ENCODE results near the gene CYTH3. TPM values are rescaled to one million over a fixed set of nuclear protein-coding genes. Genes with fewer than 3 reads are reported as not detected.

CYTH3 gene
- polyA plus RNA-seq, 1 donor (not counting 4 experiments of a cell fraction or from before 2014, with no cell fraction given): 28.4 TPM

DNA sequence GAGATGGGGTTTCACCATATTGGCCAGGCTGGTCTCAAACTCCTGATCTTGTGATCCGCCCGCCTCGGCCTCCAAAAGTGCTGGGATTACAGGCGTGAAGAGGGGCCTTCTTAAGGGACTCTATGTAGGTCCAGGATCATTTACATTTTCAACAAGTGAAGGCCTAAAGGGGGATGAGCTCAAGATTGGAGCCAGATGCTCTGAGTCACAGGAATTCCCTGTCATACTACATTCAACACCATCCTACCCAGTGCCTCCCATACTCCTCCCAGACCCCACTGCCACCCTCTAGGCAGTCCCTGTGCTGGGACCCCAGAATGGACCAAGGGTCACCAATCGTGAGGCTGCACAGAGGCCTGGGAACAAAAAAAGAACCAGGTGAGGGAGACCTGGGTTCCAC is 29.9 kb downstream of the CYTH3 start:
- no peaks in the 10 kb centered on the region for H3K9me3 ChIP-seq (ENCODE audit: control insufficient read depth, low read depth, low read length)
- peaks cover 2% of the 10 kb centered on the region for H4K20me1 ChIP-seq (ENCODE audit: control insufficient read depth, extremely low read depth, insufficient read depth, low read length)
- H3K4me1 ChIP-seq (ENCODE audit: control insufficient read depth, extremely low read depth, insufficient read depth, low read length): peaks cover 3% of the 10 kb centered on the region
- no peak overlapping the region for H3K27ac ChIP-seq (ENCODE audit: control insufficient read depth, insufficient read depth, low read length)
- no peaks in the 10 kb centered on the region for H3K27me3 ChIP-seq (ENCODE audit: control insufficient read depth, extremely low read depth, insufficient read depth, low read length)
- dilution Hi-C loops (cut with MboI; ENCODE audit: extremely low pct_ligation_motif_present, low sequenced_read_pairs): no loop called here
- H3K9ac ChIP-seq (ENCODE audit: control insufficient read depth, extremely low read depth, insufficient read depth, low read length): no peak overlapping the region
- TF ChIP-seq, protein P1, sequence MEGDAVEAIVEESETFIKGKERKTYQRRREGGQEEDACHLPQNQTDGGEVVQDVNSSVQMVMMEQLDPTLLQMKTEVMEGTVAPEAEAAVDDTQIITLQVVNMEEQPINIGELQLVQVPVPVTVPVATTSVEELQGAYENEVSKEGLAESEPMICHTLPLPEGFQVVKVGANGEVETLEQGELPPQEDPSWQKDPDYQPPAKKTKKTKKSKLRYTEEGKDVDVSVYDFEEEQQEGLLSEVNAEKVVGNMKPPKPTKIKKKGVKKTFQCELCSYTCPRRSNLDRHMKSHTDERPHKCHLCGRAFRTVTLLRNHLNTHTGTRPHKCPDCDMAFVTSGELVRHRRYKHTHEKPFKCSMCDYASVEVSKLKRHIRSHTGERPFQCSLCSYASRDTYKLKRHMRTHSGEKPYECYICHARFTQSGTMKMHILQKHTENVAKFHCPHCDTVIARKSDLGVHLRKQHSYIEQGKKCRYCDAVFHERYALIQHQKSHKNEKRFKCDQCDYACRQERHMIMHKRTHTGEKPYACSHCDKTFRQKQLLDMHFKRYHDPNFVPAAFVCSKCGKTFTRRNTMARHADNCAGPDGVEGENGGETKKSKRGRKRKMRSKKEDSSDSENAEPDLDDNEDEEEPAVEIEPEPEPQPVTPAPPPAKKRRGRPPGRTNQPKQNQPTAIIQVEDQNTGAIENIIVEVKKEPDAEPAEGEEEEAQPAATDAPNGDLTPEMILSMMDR (optimal IDR thresholded peaks at IDR 0.05 in 1 of 3, IDR thresholded peaks at IDR 0.05 in 1 of 3, conservative IDR thresholded peaks at IDR 0.05 in 1 of 3; ENCODE audit: extremely low read depth in 1 of 3, insufficient read depth in 2 of 3, low read length in 3 of 3): no peak
- TF ChIP-seq EZH2 (IDR thresholded peaks at IDR 0.05; ENCODE audit: low read length): no peak
- FAIRE-seq: no peak
- DNase-seq (ENCODE audit: low read depth, low spot score): no peak
- H2AFZ ChIP-seq (ENCODE audit: control insufficient read depth, low read length): no peak overlapping the region
- no peak overlapping the region for H3K4me2 ChIP-seq (ENCODE audit: control insufficient read depth, extremely low read depth, insufficient read depth, low read depth, low read length)
- H3K9me1 ChIP-seq (ENCODE audit: control insufficient read depth, extremely low read depth, insufficient read depth, low read length): peaks cover 2% of the 10 kb centered on the region
- H3K4me3 ChIP-seq (ENCODE audit: control insufficient read depth in 2 of 3, extremely low read depth in 1 of 3, insufficient read depth in 2 of 3, low read depth in 1 of 3, low read length in 3 of 3): no peak overlapping the region
- H3K36me3 ChIP-seq (ENCODE audit: control insufficient read depth in 2 of 2, extremely low read depth in 1 of 2, insufficient read depth in 2 of 2, low read length in 2 of 2): no peaks in the 10 kb centered on the region
- peaks cover 74% of the 10 kb centered on the region for H3K79me2 ChIP-seq (ENCODE audit: control insufficient read depth, insufficient read depth, low read length)

DNA sequence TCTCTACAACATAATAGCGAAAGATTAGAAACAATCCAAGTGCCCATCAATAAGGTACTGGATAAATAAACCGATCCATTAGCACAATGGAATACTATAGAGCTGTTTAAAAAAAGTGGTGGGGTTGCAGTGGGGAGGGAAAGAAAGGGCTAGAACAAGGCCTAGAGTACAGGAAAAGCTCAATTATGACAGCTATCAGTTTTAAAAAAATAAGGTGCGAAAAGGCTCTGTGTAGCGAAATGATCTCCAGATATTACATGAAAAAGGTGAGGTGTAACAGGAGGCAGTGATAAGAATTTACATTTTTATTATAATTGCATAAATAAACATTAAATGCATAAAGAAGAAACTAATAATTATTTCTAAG is 30.8 kb downstream of the CYTH3 start:
- no peak for DNase-seq (ENCODE audit: low read depth, low spot score)
- H3K9me3 ChIP-seq (ENCODE audit: control insufficient read depth, low read depth, low read length): no peaks in the 10 kb centered on the region
- peaks cover 2% of the 10 kb centered on the region for H3K9me1 ChIP-seq (ENCODE audit: control insufficient read depth, extremely low read depth, insufficient read depth, low read length)
- dilution Hi-C loops (cut with MboI; ENCODE audit: extremely low pct_ligation_motif_present, low sequenced_read_pairs): no loop called here
- peaks cover 3% of the 10 kb centered on the region for H3K4me1 ChIP-seq (ENCODE audit: control insufficient read depth, extremely low read depth, insufficient read depth, low read length)
- H3K36me3 ChIP-seq (ENCODE audit: control insufficient read depth in 2 of 2, extremely low read depth in 1 of 2, insufficient read depth in 2 of 2, low read length in 2 of 2): no peaks in the 10 kb centered on the region
- H3K27me3 ChIP-seq (ENCODE audit: control insufficient read depth, extremely low read depth, insufficient read depth, low read length): no peaks in the 10 kb centered on the region
- no peak overlapping the region for H3K4me3 ChIP-seq (ENCODE audit: control insufficient read depth in 2 of 3, extremely low read depth in 1 of 3, insufficient read depth in 2 of 3, low read depth in 1 of 3, low read length in 3 of 3)
- TF ChIP-seq, protein P1 (optimal IDR thresholded peaks at IDR 0.05 in 1 of 3, IDR thresholded peaks at IDR 0.05 in 1 of 3, conservative IDR thresholded peaks at IDR 0.05 in 1 of 3; ENCODE audit: extremely low read depth in 1 of 3, insufficient read depth in 2 of 3, low read length in 3 of 3): no peak
- TF ChIP-seq EZH2 (IDR thresholded peaks at IDR 0.05; ENCODE audit: low read length): no peak
- no peak overlapping the region for H2AFZ ChIP-seq (ENCODE audit: control insufficient read depth, low read length)
- H3K27ac ChIP-seq (ENCODE audit: control insufficient read depth, insufficient read depth, low read length): no peak overlapping the region
- H4K20me1 ChIP-seq (ENCODE audit: control insufficient read depth, extremely low read depth, insufficient read depth, low read length): peaks cover 2% of the 10 kb centered on the region
- no peak for FAIRE-seq
- H3K79me2 ChIP-seq (ENCODE audit: control insufficient read depth, insufficient read depth, low read length): peaks cover 75% of the 10 kb centered on the region
- H3K9ac ChIP-seq (ENCODE audit: control insufficient read depth, extremely low read depth, insufficient read depth, low read length): no peak overlapping the region
- no peak overlapping the region for H3K4me2 ChIP-seq (ENCODE audit: control insufficient read depth, extremely low read depth, insufficient read depth, low read depth, low read length)
